Measurements from ENCODE around the gene ZNF235.
"Not testable (repeated sequence)": the region's sequence is repeated elsewhere in the genome, so short reads cannot be mapped to it uniquely, and the experiment has no call there.

Gene ZNF235

GRCh38 chr19:44255705-44256411 is 49.0 kb downstream of the ZNF235 start:
- no peak for DNase-seq

GRCh38 chr19:44254496-44254895 is 50.3 kb downstream of the ZNF235 start:
- DNase-seq = no peak

- not testable (repeated sequence) for DNase-seq
Observed at GRCh38 chr19:44253392-44253791, 51.4 kb downstream of the ZNF235 start.

GRCh38 chr19:44252332-44252731 is 52.5 kb downstream of the ZNF235 start:
- DNase-seq = not testable (repeated sequence)

- no peak for DNase-seq
Observed at GRCh38 chr19:44236384-44236783, 68.4 kb downstream of the ZNF235 start.

Data from EL (cell line).